WTC11 (cell line): Measurements from ENCODE around the gene LRRC70. TPM values are rescaled to one million over a fixed set of nuclear protein-coding genes. Genes with fewer than 3 reads are reported as not detected.

ENCODE experiments used
- ATAC-seq: fragments of 200-7000 bp; cut with Tn5 transposase; 2 replicates; pipeline ENCODE4 v1.10.0; 2021; ENCODE audit warnings: mild to moderate bottlenecking, moderate library complexity
- CTCF ChIA-PET: fragments of 300-600 bp; sonication (Branson Sonifier 250); formaldehyde crosslinking; loops from one replicate; lab custom pipeline; 2021; ENCODE audit warnings: antibody characterized with exemption; lab: Charles Lee
- POLR2A ChIA-PET: fragments of 350-600 bp; sonication (Branson Sonifier 250); formaldehyde crosslinking; loops from one replicate; lab custom pipeline; 2021; ENCODE audit warnings: antibody characterized with exemption; lab: Charles Lee
- DNase-seq: peaks from one replicate; pipeline ENCODE4 v3.0.0; 2021; ENCODE audit warnings: low spot score
- H3K27ac Mint-ChIP-seq: 2 replicates; pipeline ENCODE4 v1.8.0; 2021; ENCODE audit warnings: mixed read lengths
- H3K27me3 Mint-ChIP-seq: 2 replicates; pipeline ENCODE4 v1.8.0; 2021; ENCODE audit warnings: low read depth, mild to moderate bottlenecking, moderate library complexity, mixed read lengths
- H3K36me3 Mint-ChIP-seq: 2 replicates; pipeline ENCODE4 v1.8.0; 2021; ENCODE audit warnings: mixed read lengths
- H3K4me1 Mint-ChIP-seq: 2 replicates; pipeline ENCODE4 v1.8.0; 2022; ENCODE audit warnings: mixed read lengths
- H3K4me3 Mint-ChIP-seq: 2 replicates; pipeline ENCODE4 v1.8.0; 2021; ENCODE audit warnings: mild to moderate bottlenecking, moderate library complexity, mixed read lengths
- H3K9me3 Mint-ChIP-seq: 2 replicates; pipeline ENCODE4 v1.8.0; 2021; ENCODE audit warnings: mixed read lengths
- ATF1 ChIP-seq: sonication (generic); formaldehyde crosslinking; IDR thresholded peaks from 2 replicates; pipeline ENCODE4 v1.8.1; 2023; ENCODE audit warnings: mild to moderate bottlenecking, moderate library complexity, missing genetic modification reagents
- CBFB ChIP-seq: sonication (generic); formaldehyde crosslinking; IDR thresholded peaks from 2 replicates; pipeline ENCODE4 v1.8.1; 2022; ENCODE audit warnings: mild to moderate bottlenecking, low read depth, missing genetic modification reagents
- CREB1 ChIP-seq: sonication (generic); formaldehyde crosslinking; IDR thresholded peaks from 2 replicates; pipeline ENCODE4 v1.8.0; 2023; ENCODE audit warnings: mild to moderate bottlenecking, missing genetic modification reagents
- ETV6 ChIP-seq: sonication (generic); formaldehyde crosslinking; IDR thresholded peaks from 2 replicates; pipeline ENCODE4 v1.8.1; 2022; ENCODE audit warnings: mild to moderate bottlenecking, missing genetic modification reagents
- FOXJ3 ChIP-seq: sonication (generic); formaldehyde crosslinking; IDR thresholded peaks from 2 replicates; pipeline ENCODE4 v1.9.0; 2021; ENCODE audit warnings: missing genetic modification reagents, mild to moderate bottlenecking, borderline replicate concordance
- GTF2I ChIP-seq: fragments of 250-450 bp; sonication (Bioruptor Pico); conservative IDR thresholded peaks from 2 replicates; pipeline ENCODE4 v1.4.0; 2021; ENCODE audit warnings: mild to moderate bottlenecking
- IRF2 ChIP-seq: sonication (generic); formaldehyde crosslinking; IDR thresholded peaks from 2 replicates; pipeline ENCODE4 v1.8.0; 2022; ENCODE audit warnings: low read depth, missing genetic modification reagents, borderline replicate concordance
- NFE2L1 ChIP-seq: sonication (generic); formaldehyde crosslinking; IDR thresholded peaks from 2 replicates; pipeline ENCODE4 v1.8.1; 2023; ENCODE audit warnings: missing genetic modification reagents
- OVOL2 ChIP-seq: fragments of 250-450 bp; sonication (Bioruptor Pico); IDR thresholded peaks from 2 replicates; pipeline ENCODE4 v1.9.0; 2021; ENCODE audit warnings: mild to moderate bottlenecking, borderline replicate concordance
- PRRX2 ChIP-seq: fragments of 250-450 bp; sonication (Bioruptor Pico); IDR thresholded peaks from 2 replicates; pipeline ENCODE4 v1.8.0; 2021; ENCODE audit warnings: mild to moderate bottlenecking
- SMAD4 ChIP-seq: sonication (generic); formaldehyde crosslinking; IDR thresholded peaks from 2 replicates; pipeline ENCODE4 v1.8.0; 2022; ENCODE audit warnings: mild to moderate bottlenecking, missing genetic modification reagents
- TEAD1 ChIP-seq: sonication (generic); formaldehyde crosslinking; IDR thresholded peaks from 2 replicates; pipeline ENCODE4 v1.8.0; 2022; ENCODE audit warnings: mild to moderate bottlenecking, missing genetic modification reagents
- ZNF263 ChIP-seq: sonication (generic); formaldehyde crosslinking; IDR thresholded peaks from 2 replicates; pipeline ENCODE4 v1.8.1; 2022; ENCODE audit warnings: low read depth, mild to moderate bottlenecking, moderate library complexity, missing genetic modification reagents
- ZNF671 ChIP-seq: fragments of 250-450 bp; sonication (Bioruptor Pico); IDR thresholded peaks from 2 replicates; pipeline ENCODE4 v1.8.0; 2021; ENCODE audit warnings: mild to moderate bottlenecking
- total RNA-seq: library from RNA; stranded (reverse); gene quantifications from 3 replicates; pipeline ENCODE4 v1.2.3, GENCODE V29; 2021
- TF ChIP-seq, protein P1 (sequence below): sonication (generic); formaldehyde crosslinking; conservative IDR thresholded peaks from 2 replicates; pipeline ENCODE4 v1.8.1; 2022; ENCODE audit warnings: mild to moderate bottlenecking, missing genetic modification reagents
- TF ChIP-seq, protein P2 (sequence below): sonication (generic); formaldehyde crosslinking; IDR thresholded peaks from 2 replicates; pipeline ENCODE4 v1.8.0; 2022; ENCODE audit warnings: missing genetic modification reagents
- TF ChIP-seq, protein P3 (sequence below): sonication (generic); formaldehyde crosslinking; IDR thresholded peaks from 2 replicates; pipeline ENCODE4 v1.8.0; 2022; ENCODE audit warnings: mild to moderate bottlenecking, missing genetic modification reagents
- TF ChIP-seq, protein P4 (sequence below): sonication (generic); formaldehyde crosslinking; IDR thresholded peaks from 2 replicates; pipeline ENCODE4 v1.8.0; 2023; ENCODE audit warnings: missing genetic modification reagents, mild to moderate bottlenecking, borderline replicate concordance
- TF ChIP-seq, protein P5 (sequence below): fragments of 250-450 bp; sonication (Bioruptor Pico); IDR thresholded peaks from 2 replicates; pipeline ENCODE4 v1.9.0; 2021; ENCODE audit warnings: moderate library complexity, mild to moderate bottlenecking, inconsistent platforms, borderline replicate concordance

The LRRC70 gene
- total RNA-seq, 1 experiment from 2014 or later, result 0.37 TPM

DNA sequence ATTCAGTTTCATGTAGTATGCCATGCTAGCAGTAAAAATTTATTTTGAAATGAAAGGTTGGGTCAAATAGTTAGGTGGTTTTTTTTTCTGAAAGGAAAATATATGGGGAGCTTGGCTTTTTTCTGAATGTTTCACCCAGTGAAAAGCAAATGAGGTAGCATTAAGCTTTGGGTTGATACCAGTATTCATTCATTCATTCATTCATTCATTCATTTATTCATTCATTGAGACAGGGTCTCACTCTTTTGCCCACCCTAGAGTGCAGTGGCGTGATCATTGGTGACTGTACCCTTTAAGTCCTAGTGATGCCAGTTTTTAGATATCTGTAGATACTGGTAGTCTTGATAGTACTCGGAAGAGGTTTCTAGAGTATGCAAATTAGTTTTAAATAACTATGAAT is 42.4 kb upstream of the LRRC70 start:
- DNase-seq (no peak), ATAC-seq (no peak)
- Mint-ChIP-seq H3K27me3 (no peaks in the 10 kb centered on the region), H3K27ac (no peak overlapping the region), H3K4me1 (peaks cover 2% of the 10 kb centered on the region; the same call in 1 of the 2 replicates), H3K36me3 (peaks cover 12% of the 10 kb centered on the region), H3K9me3 (no peaks in the 10 kb centered on the region), H3K4me3 (no peak overlapping the region)
- no peak for TF ChIP-seq PRRX2 (CRISPR knock-in tag)
- TF ChIP-seq, protein P1, sequence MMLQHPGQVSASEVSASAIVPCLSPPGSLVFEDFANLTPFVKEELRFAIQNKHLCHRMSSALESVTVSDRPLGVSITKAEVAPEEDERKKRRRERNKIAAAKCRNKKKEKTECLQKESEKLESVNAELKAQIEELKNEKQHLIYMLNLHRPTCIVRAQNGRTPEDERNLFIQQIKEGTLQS (CRISPR knock-in tag), result no peak
- ChIA-PET POLR2A (no interaction called here), CTCF (no interaction called here)

DNA sequence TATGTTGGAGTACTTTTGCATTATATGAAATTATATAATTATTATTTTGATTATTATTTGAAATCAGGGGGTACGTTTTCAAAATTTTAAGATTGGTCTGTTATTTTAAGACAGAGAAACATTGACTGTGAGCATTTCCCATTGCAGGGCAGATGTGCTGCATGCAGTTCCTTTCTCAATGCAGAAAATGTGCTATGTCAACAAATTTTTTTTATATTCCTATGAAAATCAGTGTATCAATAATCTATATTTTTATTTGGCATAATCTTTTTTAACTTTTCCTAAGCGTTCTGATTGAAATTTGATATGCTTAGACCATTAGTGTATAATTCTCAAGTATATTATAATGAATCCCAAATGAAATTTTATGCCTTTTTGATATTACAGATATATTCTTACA is 41.8 kb upstream of the LRRC70 start:
- ChIA-PET POLR2A (no interaction called here), CTCF (no interaction called here)
- DNase-seq, result no peak
- no peaks in the 10 kb centered on the region for H3K27me3 Mint-ChIP-seq
- no peak overlapping the region for H3K4me3 Mint-ChIP-seq
- H3K9me3 Mint-ChIP-seq, result no peaks in the 10 kb centered on the region
- peaks cover 2% of the 10 kb centered on the region; the same call in 1 of the 2 replicates for H3K4me1 Mint-ChIP-seq
- TF ChIP-seq OVOL2 (CRISPR knock-in tag) (no peak), ZNF671 (CRISPR knock-in tag) (no peak), FOXJ3 (CRISPR knock-in tag) (no peak), IRF2 (CRISPR knock-in tag) (no peak), SMAD4 (no peak), GTF2I (CRISPR knock-in tag) (no peak), CREB1 (CRISPR knock-in tag) (no peak), NFE2L1 (no peak), ETV6 (CRISPR knock-in tag) (no peak), TEAD1 (CRISPR knock-in tag) (no peak), ZNF263 (CRISPR knock-in tag) (no peak)
- TF ChIP-seq, protein P2, sequence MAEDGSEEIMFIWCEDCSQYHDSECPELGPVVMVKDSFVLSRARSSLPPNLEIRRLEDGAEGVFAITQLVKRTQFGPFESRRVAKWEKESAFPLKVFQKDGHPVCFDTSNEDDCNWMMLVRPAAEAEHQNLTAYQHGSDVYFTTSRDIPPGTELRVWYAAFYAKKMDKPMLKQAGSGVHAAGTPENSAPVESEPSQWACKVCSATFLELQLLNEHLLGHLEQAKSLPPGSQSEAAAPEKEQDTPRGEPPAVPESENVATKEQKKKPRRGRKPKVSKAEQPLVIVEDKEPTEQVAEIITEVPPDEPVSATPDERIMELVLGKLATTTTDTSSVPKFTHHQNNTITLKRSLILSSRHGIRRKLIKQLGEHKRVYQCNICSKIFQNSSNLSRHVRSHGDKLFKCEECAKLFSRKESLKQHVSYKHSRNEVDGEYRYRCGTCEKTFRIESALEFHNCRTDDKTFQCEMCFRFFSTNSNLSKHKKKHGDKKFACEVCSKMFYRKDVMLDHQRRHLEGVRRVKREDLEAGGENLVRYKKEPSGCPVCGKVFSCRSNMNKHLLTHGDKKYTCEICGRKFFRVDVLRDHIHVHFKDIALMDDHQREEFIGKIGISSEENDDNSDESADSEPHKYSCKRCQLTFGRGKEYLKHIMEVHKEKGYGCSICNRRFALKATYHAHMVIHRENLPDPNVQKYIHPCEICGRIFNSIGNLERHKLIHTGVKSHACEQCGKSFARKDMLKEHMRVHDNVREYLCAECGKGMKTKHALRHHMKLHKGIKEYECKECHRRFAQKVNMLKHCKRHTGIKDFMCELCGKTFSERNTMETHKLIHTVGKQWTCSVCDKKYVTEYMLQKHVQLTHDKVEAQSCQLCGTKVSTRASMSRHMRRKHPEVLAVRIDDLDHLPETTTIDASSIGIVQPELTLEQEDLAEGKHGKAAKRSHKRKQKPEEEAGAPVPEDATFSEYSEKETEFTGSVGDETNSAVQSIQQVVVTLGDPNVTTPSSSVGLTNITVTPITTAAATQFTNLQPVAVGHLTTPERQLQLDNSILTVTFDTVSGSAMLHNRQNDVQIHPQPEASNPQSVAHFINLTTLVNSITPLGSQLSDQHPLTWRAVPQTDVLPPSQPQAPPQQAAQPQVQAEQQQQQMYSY (CRISPR knock-in tag), result no peak
- TF ChIP-seq, protein P3, sequence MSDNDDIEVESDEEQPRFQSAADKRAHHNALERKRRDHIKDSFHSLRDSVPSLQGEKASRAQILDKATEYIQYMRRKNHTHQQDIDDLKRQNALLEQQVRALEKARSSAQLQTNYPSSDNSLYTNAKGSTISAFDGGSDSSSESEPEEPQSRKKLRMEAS (CRISPR knock-in tag), result no peak
- ATAC-seq, result no peak
- no peak overlapping the region for H3K27ac Mint-ChIP-seq
- peaks cover 7% of the 10 kb centered on the region for H3K36me3 Mint-ChIP-seq

DNA sequence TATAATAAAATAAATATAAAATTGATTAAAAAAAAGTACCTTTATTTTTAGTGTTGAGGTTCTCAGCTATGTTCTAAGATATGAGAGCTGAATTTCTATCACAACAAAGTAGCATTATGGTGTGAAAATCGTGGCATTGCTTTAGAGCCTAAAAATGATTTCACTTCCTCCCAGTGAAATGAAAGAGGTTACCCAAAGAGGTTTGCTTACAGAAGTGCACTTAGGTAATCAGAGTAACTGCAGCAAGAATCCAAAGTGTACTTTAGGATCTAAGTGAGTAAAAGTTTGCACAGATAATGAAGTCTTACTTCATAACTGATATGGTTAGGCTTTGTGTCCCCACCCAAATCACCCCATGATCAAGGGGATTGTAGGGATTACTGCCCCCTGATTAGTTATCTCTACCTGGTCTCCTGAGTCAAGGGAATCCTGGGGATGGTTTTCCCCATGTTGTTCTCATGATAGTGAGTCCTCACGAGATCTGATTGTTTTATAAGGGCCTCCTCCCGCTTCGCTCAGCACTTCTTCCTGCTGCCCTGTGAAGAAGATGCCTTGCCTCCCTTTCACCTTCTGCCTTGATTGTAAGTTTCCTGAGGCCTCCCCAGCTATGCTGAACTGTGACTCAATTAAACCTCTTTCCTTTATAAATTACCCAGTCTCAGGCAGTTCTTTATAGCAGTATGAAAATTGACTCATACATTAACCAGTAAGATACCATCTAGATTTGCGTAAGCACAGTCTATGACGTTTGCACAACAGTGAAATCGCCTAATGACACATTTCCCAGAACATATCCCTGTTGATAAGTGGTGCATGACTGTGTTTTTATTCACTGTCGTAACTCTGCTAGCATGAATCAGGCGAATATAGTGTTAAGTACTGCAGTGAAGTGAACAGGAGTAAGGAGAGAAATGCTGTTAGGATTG is 40.3 kb upstream of the LRRC70 start:
- DNase-seq (no peak), ATAC-seq (no peak)
- Mint-ChIP-seq H3K9me3 (no peaks in the 10 kb centered on the region), H3K4me1 (peaks cover 2% of the 10 kb centered on the region; the same call in 1 of the 2 replicates), H3K27me3 (no peaks in the 10 kb centered on the region), H3K36me3 (peaks cover 10% of the 10 kb centered on the region), H3K4me3 (no peak overlapping the region), H3K27ac (peak overlapping the region; percentile 47)
- ChIA-PET POLR2A (no interaction called here), CTCF (no interaction called here)
- TF ChIP-seq CBFB, result no peak
- no peak for TF ChIP-seq ZNF263 (CRISPR knock-in tag)
- TF ChIP-seq ATF1 (CRISPR knock-in tag), result no peak
- TF ChIP-seq GTF2I (CRISPR knock-in tag), result no peak
- TF ChIP-seq OVOL2 (CRISPR knock-in tag), result no peak
- TF ChIP-seq, protein P4, sequence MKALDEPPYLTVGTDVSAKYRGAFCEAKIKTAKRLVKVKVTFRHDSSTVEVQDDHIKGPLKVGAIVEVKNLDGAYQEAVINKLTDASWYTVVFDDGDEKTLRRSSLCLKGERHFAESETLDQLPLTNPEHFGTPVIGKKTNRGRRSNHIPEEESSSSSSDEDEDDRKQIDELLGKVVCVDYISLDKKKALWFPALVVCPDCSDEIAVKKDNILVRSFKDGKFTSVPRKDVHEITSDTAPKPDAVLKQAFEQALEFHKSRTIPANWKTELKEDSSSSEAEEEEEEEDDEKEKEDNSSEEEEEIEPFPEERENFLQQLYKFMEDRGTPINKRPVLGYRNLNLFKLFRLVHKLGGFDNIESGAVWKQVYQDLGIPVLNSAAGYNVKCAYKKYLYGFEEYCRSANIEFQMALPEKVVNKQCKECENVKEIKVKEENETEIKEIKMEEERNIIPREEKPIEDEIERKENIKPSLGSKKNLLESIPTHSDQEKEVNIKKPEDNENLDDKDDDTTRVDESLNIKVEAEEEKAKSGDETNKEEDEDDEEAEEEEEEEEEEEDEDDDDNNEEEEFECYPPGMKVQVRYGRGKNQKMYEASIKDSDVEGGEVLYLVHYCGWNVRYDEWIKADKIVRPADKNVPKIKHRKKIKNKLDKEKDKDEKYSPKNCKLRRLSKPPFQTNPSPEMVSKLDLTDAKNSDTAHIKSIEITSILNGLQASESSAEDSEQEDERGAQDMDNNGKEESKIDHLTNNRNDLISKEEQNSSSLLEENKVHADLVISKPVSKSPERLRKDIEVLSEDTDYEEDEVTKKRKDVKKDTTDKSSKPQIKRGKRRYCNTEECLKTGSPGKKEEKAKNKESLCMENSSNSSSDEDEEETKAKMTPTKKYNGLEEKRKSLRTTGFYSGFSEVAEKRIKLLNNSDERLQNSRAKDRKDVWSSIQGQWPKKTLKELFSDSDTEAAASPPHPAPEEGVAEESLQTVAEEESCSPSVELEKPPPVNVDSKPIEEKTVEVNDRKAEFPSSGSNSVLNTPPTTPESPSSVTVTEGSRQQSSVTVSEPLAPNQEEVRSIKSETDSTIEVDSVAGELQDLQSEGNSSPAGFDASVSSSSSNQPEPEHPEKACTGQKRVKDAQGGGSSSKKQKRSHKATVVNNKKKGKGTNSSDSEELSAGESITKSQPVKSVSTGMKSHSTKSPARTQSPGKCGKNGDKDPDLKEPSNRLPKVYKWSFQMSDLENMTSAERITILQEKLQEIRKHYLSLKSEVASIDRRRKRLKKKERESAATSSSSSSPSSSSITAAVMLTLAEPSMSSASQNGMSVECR (CRISPR knock-in tag), result no peak
- TF ChIP-seq, protein P5, sequence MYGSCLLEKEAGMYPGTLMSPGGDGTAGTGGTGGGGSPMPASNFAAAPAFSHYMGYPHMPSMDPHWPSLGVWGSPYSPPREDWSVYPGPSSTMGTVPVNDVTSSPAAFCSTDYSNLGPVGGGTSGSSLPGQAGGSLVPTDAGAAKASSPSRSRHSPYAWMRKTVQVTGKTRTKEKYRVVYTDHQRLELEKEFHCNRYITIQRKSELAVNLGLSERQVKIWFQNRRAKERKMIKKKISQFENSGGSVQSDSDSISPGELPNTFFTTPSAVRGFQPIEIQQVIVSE (CRISPR knock-in tag), result no peak
